Measurements from ENCODE around the gene PRICKLE4. TPM values are rescaled to one million over a fixed set of nuclear protein-coding genes. Genes with fewer than 3 reads are reported as not detected.

Gene PRICKLE4
- total and polyA plus RNA-seq, 8 donors, result 0.88 to 5.7 (median 1.9) TPM

GRCh38 chr6:41822021-41822420 lies 41.4 kb downstream of the PRICKLE4 start:
- TF ChIP-seq CTCF (IDR thresholded peaks at IDR 0.05), result no peak
- H3K4me3 ChIP-seq, result no peak overlapping the region
- no peak overlapping the region for H3K27ac ChIP-seq
- ATAC-seq (no peak), FAIRE-seq (no peak), DNase-seq (no peak)
- 97 to 100% methylated on average over 1 of the region's 1 CpG for WGBS, 2 donors
- no peaks in the 10 kb centered on the region for H3K27me3 ChIP-seq
- no peaks in the 10 kb centered on the region for H3K36me3 ChIP-seq
- H3K4me1 ChIP-seq, result no peaks in the 10 kb centered on the region
- intact Hi-C loops (cut with DNase I), result no loop called here
- H3K9me3 ChIP-seq, result no peaks in the 10 kb centered on the region

- H3K9me3 ChIP-seq, result no peaks in the 10 kb centered on the region
- DNase-seq (no peak), FAIRE-seq (no peak), ATAC-seq (no peak)
- intact Hi-C loops (cut with DNase I), result no loop called here
- no peaks in the 10 kb centered on the region for H3K36me3 ChIP-seq
- no peaks in the 10 kb centered on the region for H3K27me3 ChIP-seq
- no peak overlapping the region for H3K4me3 ChIP-seq
- H3K27ac ChIP-seq, result no peak overlapping the region
- WGBS, 2 donors, result 98 to 100% methylated on average over 1 of the region's 1 CpG
- no peaks in the 10 kb centered on the region for H3K4me1 ChIP-seq
- no peak for TF ChIP-seq CTCF (IDR thresholded peaks at IDR 0.05)
These were observed 42.6 kb downstream of the PRICKLE4 start for GRCh38 chr6:41823178-41823577.

GRCh38 chr6:41824571-41825569 lies 44.3 kb downstream of the PRICKLE4 start:
- H3K27me3 ChIP-seq, result no peaks in the 10 kb centered on the region
- WGBS, 2 donors, result 83 to 88% methylated on average over 13 of the region's 13 CpGs
- H3K36me3 ChIP-seq, result no peaks in the 10 kb centered on the region
- no peaks in the 10 kb centered on the region for H3K4me1 ChIP-seq
- no peak for TF ChIP-seq CTCF (IDR thresholded peaks at IDR 0.05)
- peak in 2 of 4 donors; percentile 70 to 81 for ATAC-seq
- DNase-seq, result no peak
- no peak overlapping the region for H3K4me3 ChIP-seq
- no peak overlapping the region for H3K27ac ChIP-seq
- intact Hi-C loops (cut with DNase I), result no loop called here
- no peak for FAIRE-seq
- no peaks in the 10 kb centered on the region for H3K9me3 ChIP-seq

- no peak overlapping the region for H3K4me3 ChIP-seq
- no peaks in the 10 kb centered on the region for H3K27me3 ChIP-seq
- intact Hi-C loops (cut with DNase I), result no loop called here
- H3K27ac ChIP-seq, result no peak overlapping the region
- no peaks in the 10 kb centered on the region for H3K4me1 ChIP-seq
- H3K36me3 ChIP-seq, result no peaks in the 10 kb centered on the region
- TF ChIP-seq CTCF (IDR thresholded peaks at IDR 0.05), result no peak
- DNase-seq (no peak), FAIRE-seq (no peak), ATAC-seq (no peak)
- 93 to 97% methylated on average over 2 of the region's 2 CpGs for WGBS, 2 donors
- no peaks in the 10 kb centered on the region for H3K9me3 ChIP-seq
These were observed 45.9 kb downstream of the PRICKLE4 start for GRCh38 chr6:41826343-41827022.

Data from pancreas (tissue), 10 donors.